Measurements from ENCODE around the gene FAT1.

GRCh38 chr4:186702297-186702696, 21.4 kb downstream of the FAT1 start:
- TF ChIP-seq CTCF (conservative IDR thresholded peaks at IDR 0.05 in 1 of 2, IDR thresholded peaks at IDR 0.05 in 1 of 2; ENCODE audit: low read depth in 1 of 2, low read length in 2 of 2) = no peak
- no peak for TF ChIP-seq EZH2 (IDR thresholded peaks at IDR 0.05; ENCODE audit: low read length, missing control alignments)

Data from fibroblast of lung (primary cell).